Measurements from ENCODE around the gene TANC1. TPM values are rescaled to one million over a fixed set of nuclear protein-coding genes. Genes with fewer than 3 reads are reported as not detected.

Gene TANC1
- total and polyA plus RNA-seq, 2 of the 4 experiments (the other 2 are of a cell fraction): 10.2 to 12.9 TPM

DNA sequence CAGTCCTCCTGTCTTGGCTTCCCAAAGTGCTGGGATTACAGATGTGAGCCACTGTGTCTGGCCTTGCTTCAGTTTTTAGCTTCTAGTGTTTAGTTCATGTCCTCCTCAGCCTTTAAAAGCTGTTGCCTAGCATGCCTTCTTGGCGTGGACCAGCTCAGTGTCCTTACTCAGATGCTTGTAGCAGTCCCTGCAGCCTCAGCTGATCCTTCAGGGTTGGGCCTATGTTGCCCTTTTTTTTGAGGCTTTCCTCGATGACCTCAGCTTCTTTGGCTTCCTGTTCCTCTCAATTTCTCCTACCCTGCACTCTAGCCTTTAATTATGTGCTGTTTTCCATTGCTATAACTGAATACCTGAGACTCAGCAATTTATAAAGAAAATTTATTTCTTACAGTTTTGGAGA lies 57.7 kb downstream of the TANC1 start:
- no peak overlapping the region for H2BK120ac ChIP-seq (ENCODE audit: low read depth, low read length)
- peaks cover 50 to 56% of the 10 kb centered on the region in 2 experiments for H3K79me1 ChIP-seq (ENCODE audit: low read depth in 1 of 2, low read length in 2 of 2)
- WGBS, 2 experiments (ENCODE audit: extremely low coverage in 2 of 2, insufficient read length in 1 of 2): 60% methylated on average over 1 of the region's 2 CpGs; no CpG with 5 or more reads in 1 of the 2 experiments
- H3K14ac ChIP-seq (replicated peaks; ENCODE audit: low read depth, low read length): no peak overlapping the region
- H2BK15ac ChIP-seq (ENCODE audit: low read depth, low read length): no peak overlapping the region
- no peak overlapping the region for H3K4me3 ChIP-seq (ENCODE audit: insufficient read depth, low read depth, low read length)
- BruUV-seq (replicated peaks): no TSS peak
- no peak overlapping the region for H3K4me2 ChIP-seq (ENCODE audit: low read depth, low read length)
- no peak overlapping the region for H2BK20ac ChIP-seq (ENCODE audit: low read depth, low read length)
- dilution Hi-C loops (cut with HindIII; ENCODE audit: low sequenced_read_pairs, unreplicated experiment): no loop called here
- ATAC-seq (ENCODE audit: low read depth) (no peak), DNase-seq (no peak)
- H3K18ac ChIP-seq (ENCODE audit: low read depth, low read length): no peak overlapping the region
- no peak overlapping the region for H3K9ac ChIP-seq (ENCODE audit: low read depth, low read length)
- peaks cover 17% of the 10 kb centered on the region for H3K4me1 ChIP-seq (ENCODE audit: control insufficient read depth, insufficient read depth, low read length)
- H3K27ac ChIP-seq (ENCODE audit: insufficient read depth, low read length): no peak overlapping the region
- H4K8ac ChIP-seq (ENCODE audit: low read depth in 2 of 2, low read length in 2 of 2): no peak overlapping the region
- H3K36me3 ChIP-seq (ENCODE audit: control insufficient read depth, insufficient read depth, low read length): no peaks in the 10 kb centered on the region
- no peak overlapping the region for H2AK9ac ChIP-seq (replicated peaks; ENCODE audit: low read depth, low read length, poor library complexity)
- POLR2A ChIA-PET (ENCODE audit: unreplicated experiment): no interaction called here
- no peak overlapping the region for H2AK5ac ChIP-seq (ENCODE audit: low read depth, low read length)
- H2AFZ ChIP-seq (replicated peaks; ENCODE audit: low read length, poor library complexity): no peak overlapping the region
- no peak overlapping the region for H4K91ac ChIP-seq (ENCODE audit: insufficient read depth, low read depth, low read length)
- CTCF ChIA-PET: interaction anchor here (1.7 kb wide), 1 partner anchor 93 kb away, joined by 4 read pairs; no protein-coding TSS in a partner anchor
- H4K5ac ChIP-seq (ENCODE audit: low read depth, low read length): no peak overlapping the region
- H3K56ac ChIP-seq (ENCODE audit: extremely low read depth, insufficient read depth, low read length): no peak overlapping the region
- H4K20me1 ChIP-seq (ENCODE audit: insufficient read depth, low read length): peaks cover 13% of the 10 kb centered on the region; the same call in 1 of the 2 replicates
- H3K23ac ChIP-seq (ENCODE audit: low read depth, low read length): 0 out of 2 replicates have a peak overlapping the region, but pooled peaks have one; percentile 17
- TF ChIP-seq RAD21 (IDR thresholded peaks at IDR 0.05; ENCODE audit: low read length): no peak
- no peak for TF ChIP-seq SMC3 (IDR thresholded peaks at IDR 0.05; ENCODE audit: low read depth, low read length)
- no peak for TF ChIP-seq MAFK (IDR thresholded peaks at IDR 0.05; ENCODE audit: low read depth, low read length)
- TF ChIP-seq MAZ (IDR thresholded peaks at IDR 0.05; ENCODE audit: borderline replicate concordance, low read depth, low read length): no peak
- TF ChIP-seq, protein P1, sequence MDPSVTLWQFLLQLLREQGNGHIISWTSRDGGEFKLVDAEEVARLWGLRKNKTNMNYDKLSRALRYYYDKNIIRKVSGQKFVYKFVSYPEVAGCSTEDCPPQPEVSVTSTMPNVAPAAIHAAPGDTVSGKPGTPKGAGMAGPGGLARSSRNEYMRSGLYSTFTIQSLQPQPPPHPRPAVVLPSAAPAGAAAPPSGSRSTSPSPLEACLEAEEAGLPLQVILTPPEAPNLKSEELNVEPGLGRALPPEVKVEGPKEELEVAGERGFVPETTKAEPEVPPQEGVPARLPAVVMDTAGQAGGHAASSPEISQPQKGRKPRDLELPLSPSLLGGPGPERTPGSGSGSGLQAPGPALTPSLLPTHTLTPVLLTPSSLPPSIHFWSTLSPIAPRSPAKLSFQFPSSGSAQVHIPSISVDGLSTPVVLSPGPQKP (IDR thresholded peaks at IDR 0.05; ENCODE audit: borderline replicate concordance, low read depth, low read length): no peak
- TF ChIP-seq POLR2A (IDR thresholded peaks at IDR 0.05; ENCODE audit: low read depth, low read length): no peak
- TF ChIP-seq CEBPB (IDR thresholded peaks at IDR 0.05; ENCODE audit: low read depth, low read length): no peak
- intact Hi-C loops (cut with micrococcal nuclease): no loop called here
- H3K4ac ChIP-seq (ENCODE audit: low read depth, low read length): no peak overlapping the region
- no peaks in the 10 kb centered on the region for H3K27me3 ChIP-seq (ENCODE audit: control insufficient read depth, insufficient read depth, low read length)
- H3K9me3 ChIP-seq (ENCODE audit: control insufficient read depth, insufficient read depth, low read length): no peaks in the 10 kb centered on the region
- H2BK5ac ChIP-seq (ENCODE audit: low read depth, low read length, poor library complexity, severe bottlenecking): no peak overlapping the region
- in situ Hi-C loops (cut with MboI; ENCODE audit: low sequenced_read_pairs): no loop called here
- peaks cover 13% of the 10 kb centered on the region for H3K9me1 ChIP-seq (ENCODE audit: insufficient read depth, low read length)

Data from IMR-90 (cell line).